ENCODE data around the gene GARNL3. TPM values are rescaled to one million over a fixed set of nuclear protein-coding genes. Genes with fewer than 3 reads are reported as not detected.

The GARNL3 gene
- total and polyA plus RNA-seq, 2 donors (not counting 1 experiment from before 2014, with no cell fraction given): 1.5 to 12.6 TPM

- ATAC-seq (ENCODE audit: low read depth) (peak; percentile 94), DNase-seq (peak; percentile 93)
- H3K27me3 Mint-ChIP-seq: no peaks in the 10 kb centered on the region
- peak within 1 kb of the TSS; percentile 56 to 79 for H3K27ac ChIP-seq (ENCODE audit: low read length in 2 of 2)
- ChIA-PET CTCF (interaction anchor here (1.0 to 1.8 kb wide), 4 partner anchors 20 to 27 kb away, joined by 3 to 5 read pairs (median 4); partner anchors contain the start of genes LRSAM1, RPL12 and SLC2A8), POLR2A (interaction anchor here (0.6 to 1.8 kb wide), 5 partner anchors 27 to 643 kb away, joined by 3 to 8 read pairs (median 4); partner anchors contain the start of genes LRSAM1, RPL12 and SLC2A8)
- no peaks in the 10 kb centered on the region for H3K9me3 Mint-ChIP-seq (ENCODE audit: insufficient read depth)
- peaks cover 36% of the 10 kb centered on the region for H3K4me1 Mint-ChIP-seq
- peak within 1 kb of the TSS; percentile 87 for H3K4me2 ChIP-seq (replicated peaks; ENCODE audit: low read depth, low read length, poor library complexity, severe bottlenecking)
- intact Hi-C loops (cut with micrococcal nuclease): loop anchor here (1.0 kb wide), 5 partner anchors 27 to 257 kb away; partner anchors contain the start of genes LRSAM1, RPL12 and SLC2A8
- H4K20me1 ChIP-seq (ENCODE audit: control insufficient read depth, insufficient read depth, low read length, poor library complexity, severe bottlenecking): peaks cover 9% of the 10 kb centered on the region
- peak within 1 kb of the TSS; percentile 92 for H2AFZ ChIP-seq (ENCODE audit: insufficient read depth, low read depth, low read length, poor library complexity, severe bottlenecking)
- peaks cover 19 to 25% of the 10 kb centered on the region in 2 donors for H3K4me1 ChIP-seq (ENCODE audit: control insufficient read depth in 2 of 2, insufficient read depth in 2 of 2, low read length in 2 of 2)
- WGBS (ENCODE audit: insufficient coverage): under 1% methylated on average over 54 of the region's 54 CpGs
- peaks cover 65% of the 10 kb centered on the region for H3K79me2 ChIP-seq (ENCODE audit: control insufficient read depth, insufficient read depth, low read length)
- H3K4me3 Mint-ChIP-seq: peak within 1 kb of the TSS; percentile 99
- no peaks in the 10 kb centered on the region for H3K27me3 ChIP-seq (replicated peaks in 1 of 4; ENCODE audit: control extremely low read depth in 1 of 4, control insufficient read depth in 3 of 4, insufficient read depth in 4 of 4, low read length in 3 of 4)
- H3K9me3 ChIP-seq (ENCODE audit: control extremely low read depth in 1 of 3, control insufficient read depth in 2 of 3, insufficient read depth in 1 of 3, low read length in 2 of 3): no peaks in the 10 kb centered on the region
- H3K4me3 ChIP-seq (ENCODE audit: control extremely low read depth in 1 of 5, extremely low read depth in 1 of 5, insufficient read depth in 1 of 5, low read depth in 2 of 5, low read length in 4 of 5): peak within 1 kb of the TSS; percentile 73 to 97 (median 86)
- peaks cover 0 to 8% of the 10 kb centered on the region in 2 experiments for H3K36me3 ChIP-seq (replicated peaks in 1 of 2; ENCODE audit: control extremely low read depth in 1 of 2, control insufficient read depth in 1 of 2, extremely low read depth in 1 of 2, insufficient read depth in 2 of 2, low read length in 1 of 2)
- TF ChIP-seq EZH2 (IDR thresholded peaks at IDR 0.05; ENCODE audit: borderline replicate concordance, insufficient read depth, low read depth, low read length, poor library complexity, severe bottlenecking): no peak
- TF ChIP-seq CTCF (IDR thresholded peaks at IDR 0.05): peak; percentile 9
- H3K27ac Mint-ChIP-seq: peak within 1 kb of the TSS; percentile 95
- H3K9ac ChIP-seq (ENCODE audit: low read length): peak within 1 kb of the TSS; percentile 87
Observed at GRCh38 chr9:127423934-127424675, 159.5 kb downstream of the GARNL3 start, which contains the start of gene ZNF79. Gene ZNF79 (plus strand): TSS chr9:127424382. CDS start chr9:127424788, 406 bp downstream.
